ENCODE data around the gene BEND5. TPM values are rescaled to one million over a fixed set of nuclear protein-coding genes. Genes with fewer than 3 reads are reported as not detected.

BEND5 gene
- total RNA-seq, 4 donors from 2014 or later: 1.5 to 1.9 TPM; not detected in 2

DNA sequence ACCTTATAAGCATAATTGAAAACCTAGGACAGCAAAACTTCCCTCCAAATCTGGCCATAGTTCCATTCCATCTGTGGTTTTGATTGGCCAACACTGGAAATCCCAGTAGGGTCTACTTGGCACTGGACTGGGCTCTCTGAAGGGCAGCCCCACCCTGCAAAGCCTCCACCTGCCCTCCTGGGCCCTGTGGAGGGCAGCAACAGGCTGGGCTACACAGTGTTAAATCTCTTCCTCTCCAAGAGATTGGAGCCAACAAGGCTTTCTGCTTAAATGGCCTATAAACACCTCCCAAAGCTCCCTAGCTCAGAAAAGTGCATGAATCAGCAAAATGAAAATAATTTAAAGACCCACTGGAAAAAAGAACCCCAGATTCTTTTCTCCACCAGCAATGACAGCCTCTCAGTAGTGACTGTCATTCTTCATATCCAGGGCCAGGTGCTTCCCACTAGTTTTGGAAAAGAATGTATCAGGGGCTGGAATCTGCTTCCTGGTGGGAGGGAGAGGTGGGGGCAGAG, 58.5 kb downstream of the BEND5 start:
- Histone ChIP-seq H3K27ac (no peak overlapping the region), H3K9me3 (no peaks in the 10 kb centered on the region), H3K4me3 (no peak overlapping the region), H3K36me3 (no peaks in the 10 kb centered on the region), H3K27me3 (no peaks in the 10 kb centered on the region), H3K4me1 (no peaks in the 10 kb centered on the region)
- no peak for TF ChIP-seq POLR2A (IDR thresholded peaks at IDR 0.05)
- TF ChIP-seq EP300 (IDR thresholded peaks at IDR 0.05; ENCODE audit: low read depth): no peak
- TF ChIP-seq, protein P1, sequence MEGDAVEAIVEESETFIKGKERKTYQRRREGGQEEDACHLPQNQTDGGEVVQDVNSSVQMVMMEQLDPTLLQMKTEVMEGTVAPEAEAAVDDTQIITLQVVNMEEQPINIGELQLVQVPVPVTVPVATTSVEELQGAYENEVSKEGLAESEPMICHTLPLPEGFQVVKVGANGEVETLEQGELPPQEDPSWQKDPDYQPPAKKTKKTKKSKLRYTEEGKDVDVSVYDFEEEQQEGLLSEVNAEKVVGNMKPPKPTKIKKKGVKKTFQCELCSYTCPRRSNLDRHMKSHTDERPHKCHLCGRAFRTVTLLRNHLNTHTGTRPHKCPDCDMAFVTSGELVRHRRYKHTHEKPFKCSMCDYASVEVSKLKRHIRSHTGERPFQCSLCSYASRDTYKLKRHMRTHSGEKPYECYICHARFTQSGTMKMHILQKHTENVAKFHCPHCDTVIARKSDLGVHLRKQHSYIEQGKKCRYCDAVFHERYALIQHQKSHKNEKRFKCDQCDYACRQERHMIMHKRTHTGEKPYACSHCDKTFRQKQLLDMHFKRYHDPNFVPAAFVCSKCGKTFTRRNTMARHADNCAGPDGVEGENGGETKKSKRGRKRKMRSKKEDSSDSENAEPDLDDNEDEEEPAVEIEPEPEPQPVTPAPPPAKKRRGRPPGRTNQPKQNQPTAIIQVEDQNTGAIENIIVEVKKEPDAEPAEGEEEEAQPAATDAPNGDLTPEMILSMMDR (IDR thresholded peaks at IDR 0.05): no peak
- TF ChIP-seq POLR2AphosphoS5 (IDR thresholded peaks at IDR 0.05): no peak
- no peak for DNase-seq
- intact Hi-C loops (cut with DNase I; ENCODE audit: low total_unique reads): no loop called here
- in situ Hi-C loops (cut with MboI; ENCODE audit: low pct_ligation_motif_present in 1 of 4, low pct_unique_long_range_greater_than_20kb in 1 of 4, low sequenced_read_pairs in 3 of 4): no loop called here

GRCh38 chr1:48717082-48717481, 59.6 kb downstream of the BEND5 start:
- intact Hi-C loops (cut with DNase I; ENCODE audit: low total_unique reads): no loop called here

GRCh38 chr1:48715921-48716320, 60.8 kb downstream of the BEND5 start:
- no peaks in the 10 kb centered on the region for H3K36me3 ChIP-seq
- TF ChIP-seq POLR2AphosphoS5 (IDR thresholded peaks at IDR 0.05) (no peak), POLR2A (IDR thresholded peaks at IDR 0.05) (no peak), EP300 (IDR thresholded peaks at IDR 0.05; ENCODE audit: low read depth) (no peak)
- TF ChIP-seq, protein P1 (IDR thresholded peaks at IDR 0.05): no peak
- in situ Hi-C loops (cut with MboI; ENCODE audit: low pct_ligation_motif_present in 1 of 4, low pct_unique_long_range_greater_than_20kb in 1 of 4, low sequenced_read_pairs in 3 of 4) (no loop called here), intact Hi-C loops (cut with DNase I; ENCODE audit: low total_unique reads) (no loop called here)
- H3K4me1 ChIP-seq: no peaks in the 10 kb centered on the region
- no peak for DNase-seq
- no peak overlapping the region for H3K4me3 ChIP-seq
- WGBS, 2 donors (ENCODE audit: low coverage in 1 of 2): 88% methylated on average over 5 of the region's 5 CpGs; no CpG with 5 or more reads in 1 of the 2 donors
- no peaks in the 10 kb centered on the region for H3K9me3 ChIP-seq
- no peaks in the 10 kb centered on the region for H3K27me3 ChIP-seq
- no peak overlapping the region for H3K27ac ChIP-seq

More at GRCh38 chr1:48717082-48717481, 59.6 kb downstream of the BEND5 start:
- DNase-seq: no peak
- no peak overlapping the region for H3K27ac ChIP-seq
- H3K27me3 ChIP-seq: no peaks in the 10 kb centered on the region
- 80 to 93% methylated on average over 1 of the region's 1 CpG for WGBS, 2 donors (ENCODE audit: low coverage in 1 of 2)
- H3K9me3 ChIP-seq: no peaks in the 10 kb centered on the region
- H3K4me1 ChIP-seq: no peaks in the 10 kb centered on the region
- H3K36me3 ChIP-seq: no peaks in the 10 kb centered on the region
- no peak for TF ChIP-seq EP300 (IDR thresholded peaks at IDR 0.05; ENCODE audit: low read depth)
- TF ChIP-seq POLR2AphosphoS5 (IDR thresholded peaks at IDR 0.05): no peak
- TF ChIP-seq POLR2A (IDR thresholded peaks at IDR 0.05): no peak
- TF ChIP-seq, protein P1 (IDR thresholded peaks at IDR 0.05): no peak
- in situ Hi-C loops (cut with MboI; ENCODE audit: low pct_ligation_motif_present in 1 of 4, low pct_unique_long_range_greater_than_20kb in 1 of 4, low sequenced_read_pairs in 3 of 4): no loop called here
- no peak overlapping the region for H3K4me3 ChIP-seq

- intact Hi-C loops (cut with DNase I; ENCODE audit: low total_unique reads): no loop called here
- Histone ChIP-seq H3K27ac (no peak overlapping the region), H3K27me3 (no peaks in the 10 kb centered on the region), H3K4me3 (no peak overlapping the region), H3K36me3 (no peaks in the 10 kb centered on the region), H3K4me1 (no peaks in the 10 kb centered on the region), H3K9me3 (no peaks in the 10 kb centered on the region)
- in situ Hi-C loops (cut with MboI; ENCODE audit: low pct_ligation_motif_present in 1 of 4, low pct_unique_long_range_greater_than_20kb in 1 of 4, low sequenced_read_pairs in 3 of 4): no loop called here
- DNase-seq: no peak
- TF ChIP-seq, protein P1 (IDR thresholded peaks at IDR 0.05): no peak
- TF ChIP-seq POLR2AphosphoS5 (IDR thresholded peaks at IDR 0.05) (no peak), EP300 (IDR thresholded peaks at IDR 0.05; ENCODE audit: low read depth) (no peak), POLR2A (IDR thresholded peaks at IDR 0.05) (no peak)
- WGBS, 2 donors (ENCODE audit: low coverage in 1 of 2): 71 to 92% methylated on average over 1 to 2 of the region's 2 CpGs
These were observed 65.8 kb downstream of the BEND5 start for GRCh38 chr1:48710915-48711314.

All from transverse colon (tissue), 4 donors.